SU-DHL-6 (cell line): ENCODE data around the gene DDX10.

Experiments used
- CTCF ChIP-seq: fragments of 200-600 bp; sonication (generic); IDR thresholded peaks from one replicate; pipeline ENCODE4 v1.5.1; 2017; ENCODE audit warnings: antibody characterized with exemption, mild to moderate bottlenecking, low read length, moderate library complexity; ENCODE audit not compliant: insufficient read depth, poor library complexity, severe bottlenecking
- EZH2phosphoT487 ChIP-seq: fragments of 200-600 bp; sonication (generic), shearing (Covaris generic); conservative IDR thresholded peaks from 2 replicates; pipeline ENCODE4 v1.6.1; 2018; ENCODE audit warnings: mild to moderate bottlenecking, antibody characterized with exemption, low read length, moderate library complexity, mixed read lengths

GRCh38 chr11:108629274-108629673 lies 35.6 kb upstream of the DDX10 start:
- no peak for TF ChIP-seq CTCF
- no peak for TF ChIP-seq EZH2phosphoT487
